ENCODE data around the gene OR52I2.

Gene OR52I2

GRCh38 chr11:4607781-4608666 lies 26.5 kb downstream of the OR52I2 start, which contains the start of gene TRIM68:
TSS of gene TRIM68 (minus strand) at chr11:4608231. CDS start at chr11:4605504, 2,727 bp downstream.
- peak; percentile 78 for DNase-seq (ENCODE audit: low read depth)

- DNase-seq (ENCODE audit: low read depth), result no peak
Measured at GRCh38 chr11:4610258-4610935, 28.9 kb downstream of the OR52I2 start.

- DNase-seq (ENCODE audit: low read depth), result no peak
Measured at GRCh38 chr11:4611986-4612385, 30.4 kb downstream of the OR52I2 start.

GRCh38 chr11:4615856-4616444 lies 34.4 kb downstream of the OR52I2 start:
- no peak for DNase-seq (ENCODE audit: low read depth)

GRCh38 chr11:4619514-4619913 lies 38.0 kb downstream of the OR52I2 start:
- no peak for DNase-seq (ENCODE audit: low read depth)

GRCh38 chr11:4626207-4627099 lies 44.9 kb downstream of the OR52I2 start:
- no peak for DNase-seq (ENCODE audit: low read depth)

- DNase-seq (ENCODE audit: low read depth), result no peak
Measured at GRCh38 chr11:4636136-4636535, 54.6 kb downstream of the OR52I2 start.

- peak; percentile 45 for DNase-seq (ENCODE audit: low read depth)
Measured at GRCh38 chr11:4636962-4637661, 55.6 kb downstream of the OR52I2 start, which contains the start of gene OR51D1. TSS of gene OR51D1 (plus strand) at chr11:4637477. CDS start at chr11:4639791, 2,314 bp downstream.

- DNase-seq (ENCODE audit: low read depth), result no peak
Measured at GRCh38 chr11:4637662-4638047, 56.1 kb downstream of the OR52I2 start.

- no peak for DNase-seq (ENCODE audit: low read depth)
Measured at GRCh38 chr11:4639931-4640330, 58.4 kb downstream of the OR52I2 start.

GRCh38 chr11:4641501-4641900 lies 60.0 kb downstream of the OR52I2 start:
- DNase-seq (ENCODE audit: low read depth), result no peak

- no peak for DNase-seq (ENCODE audit: low read depth)
Measured at GRCh38 chr11:4642043-4642442, 60.5 kb downstream of the OR52I2 start.

Data from stimulated activated CD8-positive, alpha-beta memory T cell treated with anti-CD3 and anti-CD28 coated beads, Interleukin-15, amount 100 ng/mL, for 24 hours (primary cell).